HL-60 (cell line): Measurements from ENCODE around the gene CPVL.

Experiments used
- DNase-seq, 2 experiments: peaks; one replicate each; pipeline ENCODE4 v3.0.0-alpha.2; 2010 to 2020; ENCODE audit warnings: low read depth in 1 of 2, low spot score in 1 of 2
- H3K27ac ChIP-seq: fragments of 250-450 bp; sonication (Bioruptor Pico); replicated peaks from 2 replicates; pipeline ENCODE4 v1.5.1; 2020; ENCODE audit warnings: mild to moderate bottlenecking, moderate library complexity
- H3K27me3 ChIP-seq: fragments of 250-450 bp; sonication (Bioruptor Pico); 2 replicates; pipeline ENCODE4 v1.5.1; 2021; ENCODE audit warnings: mild to moderate bottlenecking, moderate library complexity; ENCODE audit not compliant: insufficient read depth, poor library complexity, severe bottlenecking
- H3K4me3 ChIP-seq: replicated peaks from 2 replicates; pipeline ENCODE4 v1.5.1; 2011; ENCODE audit warnings: mild to moderate bottlenecking, control low read depth, low read length; ENCODE audit not compliant: insufficient read depth
- GABPA ChIP-seq: IDR thresholded peaks from 2 replicates; pipeline ENCODE4 v1.6.1; 2012; ENCODE audit warnings: low read depth
- POLR2AphosphoS5 ChIP-seq: IDR thresholded peaks from 2 replicates; pipeline ENCODE4 v1.6.1; 2012; ENCODE audit warnings: low read depth
- SPI1 ChIP-seq: IDR thresholded peaks from 2 replicates; pipeline ENCODE4 v1.6.1; 2012; ENCODE audit warnings: low read depth, mild to moderate bottlenecking, borderline replicate concordance
- TF ChIP-seq, protein P1 (sequence below): IDR thresholded peaks from one replicate; pipeline ENCODE4 v1.5.1; 2011; ENCODE audit warnings: low read length, control low read depth, inconsistent platforms; ENCODE audit not compliant: insufficient read depth
- TF ChIP-seq, protein P2 (sequence below): IDR thresholded peaks from 2 replicates; pipeline ENCODE4 v1.6.1; 2012; ENCODE audit warnings: low read depth; ENCODE audit not compliant: insufficient replicate concordance

The CPVL gene

DNA sequence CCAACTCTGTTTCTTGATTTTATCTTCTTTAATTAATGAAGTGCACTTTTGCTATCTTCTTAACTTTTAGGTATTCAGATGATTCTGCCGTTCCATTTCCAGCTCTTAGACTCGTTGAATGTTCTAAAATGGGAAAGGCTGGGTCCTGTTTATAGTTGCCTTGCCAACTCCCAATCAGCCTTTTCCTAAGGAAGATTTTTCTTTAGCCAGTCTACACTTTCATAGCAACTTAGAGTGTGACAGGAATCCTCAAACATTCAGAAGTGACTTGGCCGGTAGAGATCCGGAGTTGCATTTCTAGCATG is 165.2 kb downstream of the CPVL start:
- TF ChIP-seq SPI1 (no peak), POLR2AphosphoS5 (no peak), GABPA (no peak)
- TF ChIP-seq, protein P1, sequence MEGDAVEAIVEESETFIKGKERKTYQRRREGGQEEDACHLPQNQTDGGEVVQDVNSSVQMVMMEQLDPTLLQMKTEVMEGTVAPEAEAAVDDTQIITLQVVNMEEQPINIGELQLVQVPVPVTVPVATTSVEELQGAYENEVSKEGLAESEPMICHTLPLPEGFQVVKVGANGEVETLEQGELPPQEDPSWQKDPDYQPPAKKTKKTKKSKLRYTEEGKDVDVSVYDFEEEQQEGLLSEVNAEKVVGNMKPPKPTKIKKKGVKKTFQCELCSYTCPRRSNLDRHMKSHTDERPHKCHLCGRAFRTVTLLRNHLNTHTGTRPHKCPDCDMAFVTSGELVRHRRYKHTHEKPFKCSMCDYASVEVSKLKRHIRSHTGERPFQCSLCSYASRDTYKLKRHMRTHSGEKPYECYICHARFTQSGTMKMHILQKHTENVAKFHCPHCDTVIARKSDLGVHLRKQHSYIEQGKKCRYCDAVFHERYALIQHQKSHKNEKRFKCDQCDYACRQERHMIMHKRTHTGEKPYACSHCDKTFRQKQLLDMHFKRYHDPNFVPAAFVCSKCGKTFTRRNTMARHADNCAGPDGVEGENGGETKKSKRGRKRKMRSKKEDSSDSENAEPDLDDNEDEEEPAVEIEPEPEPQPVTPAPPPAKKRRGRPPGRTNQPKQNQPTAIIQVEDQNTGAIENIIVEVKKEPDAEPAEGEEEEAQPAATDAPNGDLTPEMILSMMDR = no peak
- TF ChIP-seq, protein P2, sequence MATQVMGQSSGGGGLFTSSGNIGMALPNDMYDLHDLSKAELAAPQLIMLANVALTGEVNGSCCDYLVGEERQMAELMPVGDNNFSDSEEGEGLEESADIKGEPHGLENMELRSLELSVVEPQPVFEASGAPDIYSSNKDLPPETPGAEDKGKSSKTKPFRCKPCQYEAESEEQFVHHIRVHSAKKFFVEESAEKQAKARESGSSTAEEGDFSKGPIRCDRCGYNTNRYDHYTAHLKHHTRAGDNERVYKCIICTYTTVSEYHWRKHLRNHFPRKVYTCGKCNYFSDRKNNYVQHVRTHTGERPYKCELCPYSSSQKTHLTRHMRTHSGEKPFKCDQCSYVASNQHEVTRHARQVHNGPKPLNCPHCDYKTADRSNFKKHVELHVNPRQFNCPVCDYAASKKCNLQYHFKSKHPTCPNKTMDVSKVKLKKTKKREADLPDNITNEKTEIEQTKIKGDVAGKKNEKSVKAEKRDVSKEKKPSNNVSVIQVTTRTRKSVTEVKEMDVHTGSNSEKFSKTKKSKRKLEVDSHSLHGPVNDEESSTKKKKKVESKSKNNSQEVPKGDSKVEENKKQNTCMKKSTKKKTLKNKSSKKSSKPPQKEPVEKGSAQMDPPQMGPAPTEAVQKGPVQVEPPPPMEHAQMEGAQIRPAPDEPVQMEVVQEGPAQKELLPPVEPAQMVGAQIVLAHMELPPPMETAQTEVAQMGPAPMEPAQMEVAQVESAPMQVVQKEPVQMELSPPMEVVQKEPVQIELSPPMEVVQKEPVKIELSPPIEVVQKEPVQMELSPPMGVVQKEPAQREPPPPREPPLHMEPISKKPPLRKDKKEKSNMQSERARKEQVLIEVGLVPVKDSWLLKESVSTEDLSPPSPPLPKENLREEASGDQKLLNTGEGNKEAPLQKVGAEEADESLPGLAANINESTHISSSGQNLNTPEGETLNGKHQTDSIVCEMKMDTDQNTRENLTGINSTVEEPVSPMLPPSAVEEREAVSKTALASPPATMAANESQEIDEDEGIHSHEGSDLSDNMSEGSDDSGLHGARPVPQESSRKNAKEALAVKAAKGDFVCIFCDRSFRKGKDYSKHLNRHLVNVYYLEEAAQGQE = no peak
- Histone ChIP-seq H3K27ac (no peak overlapping the region), H3K4me3 (no peak overlapping the region), H3K27me3 (no peaks in the 10 kb centered on the region)
- DNase-seq = no peak

GRCh38 chr7:28980451-28981160 is 165.7 kb downstream of the CPVL start:
- Histone ChIP-seq H3K27ac (no peak overlapping the region), H3K4me3 (no peak overlapping the region), H3K27me3 (no peaks in the 10 kb centered on the region)
- TF ChIP-seq, protein P1 = no peak
- no peak for TF ChIP-seq SPI1
- TF ChIP-seq GABPA = no peak
- TF ChIP-seq, protein P2 = no peak
- no peak for TF ChIP-seq POLR2AphosphoS5
- no peak for DNase-seq

- TF ChIP-seq, protein P1 = no peak
- TF ChIP-seq POLR2AphosphoS5 (no peak), GABPA (no peak), SPI1 (no peak)
- TF ChIP-seq, protein P2 = no peak
- no peak overlapping the region for H3K4me3 ChIP-seq
- no peak for DNase-seq
These were observed 166.6 kb downstream of the CPVL start for GRCh38 chr7:28979776-28980175.

More at GRCh38 chr7:28979776-28980175, 166.6 kb downstream of the CPVL start:
- Histone ChIP-seq H3K27ac (no peak overlapping the region), H3K27me3 (no peaks in the 10 kb centered on the region)
